Muscle layer of duodenum (tissue), 2 donors: Measurements from ENCODE around the gene IKZF3.
"Not testable (repeated sequence)": the region's sequence is repeated elsewhere in the genome, so short reads cannot be mapped to it uniquely, and the experiment has no call there.

ENCODE experiments used
- H3K27ac ChIP-seq: one replicate; pipeline ENCODE4 v1.7.0; 2013; ENCODE audit warnings: mild to moderate bottlenecking, low read length
- H3K27me3 ChIP-seq: one replicate; pipeline ENCODE4 v1.7.0; 2013; ENCODE audit warnings: low read depth, mild to moderate bottlenecking, control low read depth, low read length
- H3K36me3 ChIP-seq, 2 donors: one replicate each; pipeline ENCODE4 v1.7.0; 2013; ENCODE audit warnings: low read length in 2 of 2, control low read depth in 1 of 2, mild to moderate bottlenecking in 1 of 2; ENCODE audit not compliant: insufficient read depth in 2 of 2, control insufficient read depth in 1 of 2
- H3K4me1 ChIP-seq, 2 donors: one replicate each; pipeline ENCODE4 v1.7.0; 2013; ENCODE audit warnings: low read length in 2 of 2, mild to moderate bottlenecking in 2 of 2, control low read depth in 1 of 2, moderate library complexity in 1 of 2; ENCODE audit not compliant: insufficient read depth in 2 of 2, control insufficient read depth in 1 of 2
- H3K4me3 ChIP-seq, 2 donors: one replicate each; pipeline ENCODE4 v1.7.0; 2013; ENCODE audit warnings: low read length in 2 of 2, low read depth in 1 of 2, mild to moderate bottlenecking in 1 of 2
- H3K9me3 ChIP-seq, 2 donors: one replicate each; pipeline ENCODE4 v1.7.0; 2013; ENCODE audit warnings: low read length in 2 of 2, control low read depth in 1 of 2, mild to moderate bottlenecking in 1 of 2; ENCODE audit not compliant: control insufficient read depth in 1 of 2
- donor health status: healthy.

IKZF3 gene

DNA sequence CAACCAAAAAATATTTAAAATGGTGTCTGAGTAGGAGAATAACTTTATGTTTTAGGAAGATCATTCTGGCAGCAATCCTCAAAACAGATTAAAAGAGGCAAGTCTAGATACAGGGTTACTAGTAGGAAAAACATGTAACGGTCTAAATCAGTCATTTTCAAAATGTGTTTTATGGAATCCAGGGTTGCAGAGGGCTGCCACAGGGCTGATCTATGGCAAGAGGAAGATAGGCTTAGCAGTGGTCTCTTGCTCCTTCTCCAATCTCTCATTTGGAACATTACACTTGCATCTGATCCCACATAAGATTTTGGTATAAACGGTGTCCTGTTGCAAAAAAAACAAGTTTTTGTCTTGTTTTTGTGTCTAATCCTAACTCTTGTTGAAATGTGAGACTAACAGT lies 9.2 kb downstream of the IKZF3 start:
- no peaks in the 10 kb centered on the region for H3K4me1 ChIP-seq
- H3K27me3 ChIP-seq, result no peaks in the 10 kb centered on the region
- H3K36me3 ChIP-seq, result no peaks in the 10 kb centered on the region
- no peak overlapping the region for H3K4me3 ChIP-seq
- H3K9me3 ChIP-seq, result no peaks in the 10 kb centered on the region
- no peak overlapping the region for H3K27ac ChIP-seq

DNA sequence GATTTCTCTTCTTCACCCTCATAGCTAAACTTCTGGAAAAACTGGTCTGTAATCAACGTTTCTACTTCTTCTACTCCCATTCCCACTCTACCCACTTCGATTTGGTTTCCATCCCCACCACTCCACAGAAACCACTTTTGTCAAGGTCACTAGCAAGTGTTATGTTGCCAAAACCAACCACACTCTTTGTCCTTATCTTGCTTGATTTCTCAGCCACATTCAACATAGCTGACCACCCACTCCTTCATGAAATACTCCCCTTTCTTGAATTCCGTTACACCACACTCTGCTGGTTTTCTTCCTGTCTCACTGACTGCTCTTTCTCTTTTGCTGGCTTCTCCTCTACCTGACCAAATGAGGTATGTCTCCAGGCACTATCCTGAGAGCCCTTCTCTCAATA lies 11.9 kb downstream of the IKZF3 start:
- H3K9me3 ChIP-seq, result no peaks in the 10 kb centered on the region
- no peak overlapping the region for H3K4me3 ChIP-seq
- H3K36me3 ChIP-seq, result no peaks in the 10 kb centered on the region
- H3K27me3 ChIP-seq, result no peaks in the 10 kb centered on the region
- H3K27ac ChIP-seq, result no peak overlapping the region
- no peaks in the 10 kb centered on the region for H3K4me1 ChIP-seq

DNA sequence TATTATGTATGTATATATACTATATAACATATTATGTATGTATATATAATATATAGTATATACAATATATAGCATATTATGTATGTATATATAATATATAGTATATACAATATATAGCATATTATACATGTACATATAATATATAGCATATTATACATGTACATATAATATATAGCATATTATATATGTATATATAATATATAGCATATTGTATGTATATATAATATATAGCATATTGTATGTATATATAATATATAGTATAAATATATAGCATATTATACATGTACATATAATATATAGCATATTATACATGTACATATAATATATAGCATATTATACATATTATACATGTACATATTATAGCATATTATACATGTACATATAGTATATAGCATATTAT lies 13.9 kb downstream of the IKZF3 start:
- H3K36me3 ChIP-seq, H3K4me3 ChIP-seq, H3K4me1 ChIP-seq, H3K27me3 ChIP-seq, H3K27ac ChIP-seq, H3K9me3 ChIP-seq: not testable (repeated sequence)

DNA sequence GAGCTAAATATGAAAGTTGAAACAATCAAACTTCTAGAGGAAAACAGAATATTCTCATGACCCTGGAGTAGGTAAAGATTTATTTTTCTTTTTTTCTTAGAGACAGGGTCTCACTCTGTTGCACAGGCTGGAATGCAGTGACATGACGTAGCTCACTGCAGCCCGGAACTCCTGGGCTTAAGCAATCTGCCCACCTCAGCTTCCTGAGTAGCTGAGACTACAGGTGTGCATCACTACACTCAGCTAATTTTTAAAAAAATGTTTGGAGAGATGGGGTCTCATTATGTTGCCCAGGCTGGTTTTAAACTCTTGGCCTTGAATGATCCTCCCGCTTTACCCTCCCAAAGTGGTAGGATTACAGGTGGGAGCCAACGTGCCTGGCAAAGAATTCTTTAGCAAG lies 15.5 kb downstream of the IKZF3 start:
- Histone ChIP-seq H3K4me3 (no peak overlapping the region), H3K36me3 (no peaks in the 10 kb centered on the region), H3K27ac (no peak overlapping the region), H3K9me3 (no peaks in the 10 kb centered on the region), H3K4me1 (no peaks in the 10 kb centered on the region), H3K27me3 (no peaks in the 10 kb centered on the region)

DNA sequence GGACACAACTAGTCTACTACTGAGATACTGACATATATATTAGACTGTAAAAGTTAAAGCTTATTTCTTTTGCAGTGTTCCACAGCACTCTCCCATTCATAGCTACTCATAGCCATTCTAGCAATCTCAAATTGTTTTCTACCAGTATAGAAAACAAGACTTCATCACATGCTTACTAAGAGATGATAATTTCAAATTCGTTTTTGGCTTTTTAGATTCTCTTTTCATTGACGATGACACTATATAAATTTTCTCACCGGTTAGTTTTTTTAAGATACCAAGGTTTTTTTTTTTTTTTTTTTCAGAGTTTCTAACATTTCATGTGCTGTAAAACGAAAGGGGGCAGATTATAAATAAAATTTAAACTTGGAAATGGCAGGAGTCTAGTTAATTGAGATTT lies 17.9 kb downstream of the IKZF3 start:
- H3K4me1 ChIP-seq, result no peaks in the 10 kb centered on the region
- H3K27me3 ChIP-seq, result no peaks in the 10 kb centered on the region
- H3K4me3 ChIP-seq, result no peak overlapping the region
- no peaks in the 10 kb centered on the region for H3K36me3 ChIP-seq
- no peak overlapping the region for H3K27ac ChIP-seq
- H3K9me3 ChIP-seq, result no peaks in the 10 kb centered on the region

DNA sequence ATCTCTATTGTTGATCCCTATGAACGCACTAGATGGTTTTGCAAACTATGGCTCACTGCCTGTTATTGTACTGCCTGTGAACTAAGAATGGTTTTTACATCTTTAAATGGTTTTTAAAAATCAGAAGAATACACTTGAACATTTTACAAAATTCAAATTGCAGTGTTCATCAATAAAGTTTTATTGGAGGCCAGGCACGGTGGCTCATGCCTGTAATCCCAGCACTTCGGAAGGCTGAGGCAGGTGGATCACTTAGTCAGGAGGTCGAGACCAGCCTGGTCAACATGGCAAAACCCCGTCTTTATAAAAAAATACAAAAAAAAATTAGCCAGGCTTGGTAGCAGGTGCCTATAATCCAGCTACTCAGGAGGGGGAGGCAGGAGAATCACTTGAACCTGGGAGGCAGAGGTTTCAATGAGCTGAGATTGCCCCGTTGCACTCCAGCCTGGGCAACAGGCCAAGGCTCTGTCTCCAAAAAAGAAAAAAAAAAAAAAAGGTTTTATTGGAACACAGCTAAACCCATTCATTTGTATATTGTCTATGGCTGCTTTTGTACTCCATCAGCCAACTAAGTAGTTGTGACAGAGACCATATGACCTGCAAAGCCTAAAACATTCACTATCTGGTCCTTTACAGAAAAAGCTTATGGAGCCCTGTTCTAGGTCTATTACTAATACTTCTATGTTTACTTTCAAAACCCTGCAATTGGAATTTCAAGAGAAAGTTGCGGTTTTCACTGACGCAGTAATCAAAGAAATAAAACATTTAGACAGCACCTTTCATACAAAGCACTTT lies 18.9 kb downstream of the IKZF3 start:
- no peaks in the 10 kb centered on the region for H3K27me3 ChIP-seq
- no peak overlapping the region for H3K27ac ChIP-seq
- H3K4me3 ChIP-seq, result no peak overlapping the region
- H3K9me3 ChIP-seq, result no peaks in the 10 kb centered on the region
- no peaks in the 10 kb centered on the region for H3K36me3 ChIP-seq
- no peaks in the 10 kb centered on the region for H3K4me1 ChIP-seq

DNA sequence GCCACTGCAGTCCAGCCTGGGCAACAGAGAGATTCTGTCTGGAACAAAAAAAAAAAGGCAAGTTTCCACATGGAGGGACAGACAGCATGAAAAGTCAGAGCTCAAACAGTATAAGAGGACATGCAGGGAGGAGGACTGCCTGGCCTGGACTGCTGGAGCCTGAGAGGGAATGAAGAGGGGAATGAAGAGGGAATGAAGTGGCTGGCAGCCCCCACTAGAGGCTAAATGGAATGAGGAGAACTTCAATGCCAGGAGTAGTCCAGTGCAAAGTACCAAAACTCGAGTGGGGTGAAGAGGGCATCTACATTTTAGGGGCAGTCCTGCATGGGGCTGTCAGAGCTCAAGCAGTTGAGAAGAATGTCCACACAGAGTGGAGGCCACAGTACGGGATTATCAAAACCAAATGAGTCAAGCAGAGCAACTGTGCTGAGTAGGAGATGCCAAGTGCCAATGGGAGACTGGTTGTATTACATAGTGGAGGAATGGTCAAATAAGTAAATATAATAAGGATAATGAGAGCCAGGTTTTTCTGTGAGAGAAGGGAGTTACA lies 22.9 kb downstream of the IKZF3 start:
- H3K27ac ChIP-seq, result no peak overlapping the region
- H3K27me3 ChIP-seq, result no peaks in the 10 kb centered on the region
- H3K36me3 ChIP-seq, result no peaks in the 10 kb centered on the region
- H3K4me1 ChIP-seq, result no peaks in the 10 kb centered on the region
- no peaks in the 10 kb centered on the region for H3K9me3 ChIP-seq
- H3K4me3 ChIP-seq, result no peak overlapping the region

DNA sequence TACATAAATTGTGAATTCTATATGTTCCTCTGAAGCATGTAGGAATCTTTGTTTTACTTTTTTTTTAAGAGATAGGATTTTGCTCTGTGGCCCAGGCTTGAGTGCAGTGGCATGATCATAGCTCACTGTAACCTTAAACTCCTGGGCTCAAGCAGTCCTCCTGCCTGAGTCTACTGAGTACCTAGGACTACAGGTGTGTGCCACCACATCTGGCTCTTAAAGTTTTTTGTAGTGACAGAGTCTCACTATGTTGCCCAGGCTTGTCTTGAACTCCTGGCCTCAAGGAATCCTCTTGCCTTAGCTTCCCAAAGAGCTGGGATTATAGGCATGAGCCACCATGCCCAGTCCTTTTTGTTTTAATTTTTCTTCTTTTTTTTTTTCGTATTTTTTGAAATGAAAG lies 25.3 kb downstream of the IKZF3 start:
- Histone ChIP-seq H3K36me3 (no peaks in the 10 kb centered on the region), H3K9me3 (peaks cover 0 to 11% of the 10 kb centered on the region in 2 donors), H3K27ac (no peak overlapping the region), H3K27me3 (no peaks in the 10 kb centered on the region), H3K4me3 (no peak overlapping the region), H3K4me1 (no peaks in the 10 kb centered on the region)

DNA sequence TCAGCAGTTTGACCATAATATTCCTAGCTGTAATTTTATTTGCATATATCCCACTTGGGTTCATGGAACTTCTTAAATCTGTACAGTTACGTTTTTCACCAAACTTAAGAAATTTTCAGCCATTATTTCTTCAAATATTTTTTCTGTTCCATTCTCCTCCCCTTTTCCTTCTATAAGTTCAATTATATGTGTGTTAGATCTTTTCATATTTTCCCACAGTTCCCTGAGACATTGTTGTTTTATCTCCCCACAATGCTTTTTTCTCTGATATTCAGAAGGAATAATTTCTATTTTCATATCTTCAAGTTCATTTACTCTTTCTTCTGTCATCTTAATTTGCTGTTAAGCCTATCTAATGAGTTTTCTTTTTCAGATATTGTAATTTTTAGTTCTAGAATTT lies 26.1 kb downstream of the IKZF3 start:
- no peaks in the 10 kb centered on the region for H3K36me3 ChIP-seq
- no peaks in the 10 kb centered on the region for H3K4me1 ChIP-seq
- peaks cover 0 to 11% of the 10 kb centered on the region in 2 donors for H3K9me3 ChIP-seq
- H3K27ac ChIP-seq, result no peak overlapping the region
- H3K4me3 ChIP-seq, result no peak overlapping the region
- no peaks in the 10 kb centered on the region for H3K27me3 ChIP-seq

DNA sequence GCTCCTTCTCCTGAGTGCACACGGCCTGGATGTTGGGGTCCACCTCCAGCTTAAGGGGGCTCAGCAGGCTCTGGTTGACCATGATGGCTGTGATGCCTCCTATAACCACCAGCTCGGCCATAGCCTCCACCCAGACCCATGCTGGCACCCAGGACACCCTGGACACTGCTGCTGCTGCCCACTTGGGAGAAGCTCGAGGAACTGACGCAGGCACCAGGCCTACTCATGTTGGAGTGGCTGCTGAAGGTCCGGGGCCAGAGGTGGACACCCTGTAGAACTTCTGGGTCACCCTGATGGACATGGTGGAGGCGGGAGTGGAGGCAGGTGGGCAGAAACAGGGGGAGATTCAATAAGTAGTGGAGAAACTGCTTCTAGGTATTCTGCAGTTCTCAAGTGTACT lies 28.0 kb downstream of the IKZF3 start:
- peaks cover 0 to 11% of the 10 kb centered on the region in 2 donors for H3K9me3 ChIP-seq
- H3K27me3 ChIP-seq, result no peaks in the 10 kb centered on the region
- H3K4me1 ChIP-seq, result no peaks in the 10 kb centered on the region
- H3K4me3 ChIP-seq, result no peak overlapping the region
- H3K36me3 ChIP-seq, result no peaks in the 10 kb centered on the region
- no peak overlapping the region for H3K27ac ChIP-seq

DNA sequence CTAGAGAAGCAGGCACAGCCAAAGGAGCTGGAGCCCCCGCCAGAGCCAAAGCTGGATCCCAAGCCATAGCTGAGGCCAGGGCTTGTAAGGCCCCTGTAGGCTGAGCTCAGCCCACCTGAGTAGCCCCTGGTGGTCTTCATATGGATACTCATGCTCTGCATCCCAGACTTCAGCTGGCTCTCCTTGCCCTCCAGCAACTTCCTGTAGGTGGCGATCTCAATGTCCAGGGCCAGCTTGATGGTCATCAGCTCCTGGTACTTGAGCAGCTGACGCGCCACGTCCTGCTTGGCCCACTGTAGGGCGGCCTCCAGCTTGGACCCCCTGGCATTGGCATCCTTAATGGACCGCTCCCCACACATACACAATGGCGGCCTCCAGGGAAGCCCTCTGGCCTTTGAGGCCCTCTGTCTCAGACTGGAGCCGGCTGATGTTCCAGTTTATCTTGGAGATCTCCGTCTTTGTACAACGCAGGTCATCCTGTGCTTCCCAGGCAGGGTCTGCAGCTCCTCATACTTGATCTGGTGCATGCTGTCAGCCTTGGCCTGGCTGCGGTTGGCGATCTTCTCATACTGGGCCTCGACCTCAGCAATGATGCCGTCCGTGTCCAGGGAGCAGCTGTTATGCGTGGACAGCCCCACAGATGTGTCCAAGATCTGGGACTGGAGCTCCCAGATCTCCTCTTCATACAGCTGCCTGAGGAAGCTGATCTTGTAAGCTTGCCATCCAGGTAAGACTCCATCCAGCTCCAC lies 28.9 kb downstream of the IKZF3 start:
- peaks cover 0 to 11% of the 10 kb centered on the region in 2 donors for H3K9me3 ChIP-seq
- H3K4me3 ChIP-seq, result no peak overlapping the region
- no peaks in the 10 kb centered on the region for H3K36me3 ChIP-seq
- H3K27me3 ChIP-seq, result no peaks in the 10 kb centered on the region
- H3K4me1 ChIP-seq, result no peaks in the 10 kb centered on the region
- no peak overlapping the region for H3K27ac ChIP-seq
